Activated CD8-positive, alpha-beta memory T cell treated with anti-CD3 and anti-CD28 coated beads, Interleukin-2, amount 50 U/mL, for 48 hours (primary cell): ENCODE results near the gene GABPB2.

ENCODE experiments used
- DNase-seq: peaks from one replicate; pipeline ENCODE4 v3.0.0-alpha.2; 2020

The GABPB2 gene

GRCh38 chr1:151070474-151071276 lies at the start of gene GABPB2:
GABPB2 (plus strand) TSS chr1:151070761; CDS start chr1:151088190, 17,429 bp downstream.
- DNase-seq: peak; percentile 98

GRCh38 chr1:151024540-151025146 lies 45.9 kb upstream of the GABPB2 start:
- peak; percentile 88 for DNase-seq

GRCh38 chr1:151026460-151026859 lies 44.1 kb upstream of the GABPB2 start:
- DNase-seq: no peak

- DNase-seq: no peak
These were observed 38.4 kb upstream of the GABPB2 start for GRCh38 chr1:151032164-151032563.

- DNase-seq: no peak
These were observed 35.4 kb upstream of the GABPB2 start for GRCh38 chr1:151035167-151035566.

GRCh38 chr1:151036356-151036755 lies 34.2 kb upstream of the GABPB2 start, which contains the start of gene BNIPL:
BNIPL (plus strand) TSS chr1:151036586; CDS start chr1:151036726, 140 bp downstream.
- DNase-seq: no peak

GRCh38 chr1:151037032-151037431 lies 33.5 kb upstream of the GABPB2 start:
- no peak for DNase-seq

- DNase-seq: no peak
These were observed 31.0 kb upstream of the GABPB2 start for GRCh38 chr1:151039521-151039920.

- DNase-seq: no peak
These were observed 27.4 kb upstream of the GABPB2 start for GRCh38 chr1:151043163-151043562.

- DNase-seq: peak; percentile 83
These were observed 23.0 kb upstream of the GABPB2 start, which contains the start of gene C1orf56 for GRCh38 chr1:151047591-151047924. C1orf56 (plus strand) TSS chr1:151047751; CDS start chr1:151047848, 97 bp downstream.

- peak; percentile 82 for DNase-seq
These were observed 22.5 kb upstream of the GABPB2 start for GRCh38 chr1:151047925-151048644.

GRCh38 chr1:151048645-151049032 lies 21.9 kb upstream of the GABPB2 start:
- DNase-seq: no peak

GRCh38 chr1:151049458-151049857 lies 21.1 kb upstream of the GABPB2 start:
- no peak for DNase-seq

GRCh38 chr1:151050051-151050688 lies 20.4 kb upstream of the GABPB2 start:
- DNase-seq: no peak

GRCh38 chr1:151051356-151052009 lies 19.1 kb upstream of the GABPB2 start:
- DNase-seq: no peak

- no peak for DNase-seq
These were observed 15.5 kb upstream of the GABPB2 start for GRCh38 chr1:151054971-151055547.

- DNase-seq: no peak
These were observed 15.0 kb upstream of the GABPB2 start for GRCh38 chr1:151055581-151055980.

GRCh38 chr1:151056149-151056548 lies 14.4 kb upstream of the GABPB2 start:
- DNase-seq: no peak

GRCh38 chr1:151058692-151059091 lies 11.9 kb upstream of the GABPB2 start:
- peak; percentile 61 for DNase-seq

GRCh38 chr1:151059109-151060006 lies 11.2 kb upstream of the GABPB2 start, which contains the start of gene CDC42SE1:
CDC42SE1 (minus strand) TSS chr1:151059622; CDS start chr1:151055730, 3,892 bp downstream.
- peak; percentile 91 for DNase-seq
